ENCODE results near the gene MMP19. TPM values are rescaled to one million over a fixed set of nuclear protein-coding genes. Genes with fewer than 3 reads are reported as not detected.

The MMP19 gene
- total and polyA plus RNA-seq, 2 donors (not counting 1 experiment from before 2014, with no cell fraction given), result 0.42 TPM; not detected in 1

DNA sequence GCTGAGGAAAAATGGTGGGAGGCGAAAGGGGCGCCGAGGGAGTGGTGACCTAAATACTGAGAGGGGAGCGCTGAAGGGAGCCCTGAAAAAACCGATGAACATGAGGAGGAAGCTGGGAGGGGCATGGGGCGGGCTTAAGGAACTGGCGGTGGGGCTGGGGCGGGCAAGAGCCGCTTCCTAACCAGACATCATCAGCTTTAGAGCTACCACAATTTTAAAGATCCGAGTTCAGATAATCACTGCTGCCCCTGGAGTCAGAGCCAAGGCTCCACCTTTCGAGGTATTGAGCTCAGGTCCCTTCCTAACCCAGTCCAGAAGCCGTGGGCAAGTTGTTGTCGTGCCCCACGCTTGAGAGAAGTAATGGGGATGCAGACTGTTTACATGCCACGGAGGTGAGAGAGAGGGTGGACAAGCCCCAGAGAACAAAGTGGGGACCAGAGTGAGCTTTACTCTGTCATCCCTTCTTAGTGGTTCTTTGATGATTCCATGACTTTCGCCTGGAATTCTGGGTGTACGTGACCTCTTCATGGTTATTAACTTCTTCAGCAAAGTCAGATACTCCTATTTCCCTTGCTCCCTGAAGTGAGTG lies 24.5 kb downstream of the MMP19 start:
- Mint-ChIP-seq H3K4me1 (peaks cover 27% of the 10 kb centered on the region), H3K9me3 (ENCODE audit: insufficient read depth) (no peaks in the 10 kb centered on the region), H3K4me3 (no peak overlapping the region), H3K27ac (no peak overlapping the region), H3K27me3 (no peaks in the 10 kb centered on the region)
- peak overlapping the region; percentile 86 for H3K9ac ChIP-seq (ENCODE audit: low read length)
- peaks cover 30% of the 10 kb centered on the region for H4K20me1 ChIP-seq (ENCODE audit: control insufficient read depth, insufficient read depth, low read length, poor library complexity, severe bottlenecking)
- ChIA-PET POLR2A (interaction anchor here (0.6 to 4.2 kb wide), 15 partner anchors 8 to 300 kb away, joined by 3 to 53 read pairs (median 3); partner anchors contain the start of genes BLOC1S1, DNAJC14, PYM1 and RAB5B), CTCF (interaction anchor here (0.6 to 4.6 kb wide), 19 partner anchors 11 to 859 kb away, joined by 3 to 39 read pairs (median 4); partner anchors contain the start of genes BLOC1S1, CD63, COQ10A and DNAJC14)
- H3K4me3 ChIP-seq (ENCODE audit: control extremely low read depth in 1 of 5, extremely low read depth in 1 of 5, insufficient read depth in 1 of 5, low read depth in 2 of 5, low read length in 4 of 5), result peak overlapping the region; percentile 61 to 100 (median 94)
- no peaks in the 10 kb centered on the region for H3K27me3 ChIP-seq (replicated peaks in 1 of 4; ENCODE audit: control extremely low read depth in 1 of 4, control insufficient read depth in 3 of 4, insufficient read depth in 4 of 4, low read length in 3 of 4)
- H3K4me1 ChIP-seq (ENCODE audit: control insufficient read depth in 2 of 2, insufficient read depth in 2 of 2, low read length in 2 of 2), result peaks cover 24 to 30% of the 10 kb centered on the region in 2 donors
- H3K36me3 ChIP-seq (replicated peaks in 1 of 2; ENCODE audit: control extremely low read depth in 1 of 2, control insufficient read depth in 1 of 2, extremely low read depth in 1 of 2, insufficient read depth in 2 of 2, low read length in 1 of 2), result peaks cover 3 to 60% of the 10 kb centered on the region in 2 experiments
- peak overlapping the region; percentile 50 to 73 for H3K27ac ChIP-seq (ENCODE audit: low read length in 2 of 2)
- peak overlapping the region; percentile 89 for H2AFZ ChIP-seq (ENCODE audit: insufficient read depth, low read depth, low read length, poor library complexity, severe bottlenecking)
- no peak for DNase-seq
- TF ChIP-seq, protein P1, sequence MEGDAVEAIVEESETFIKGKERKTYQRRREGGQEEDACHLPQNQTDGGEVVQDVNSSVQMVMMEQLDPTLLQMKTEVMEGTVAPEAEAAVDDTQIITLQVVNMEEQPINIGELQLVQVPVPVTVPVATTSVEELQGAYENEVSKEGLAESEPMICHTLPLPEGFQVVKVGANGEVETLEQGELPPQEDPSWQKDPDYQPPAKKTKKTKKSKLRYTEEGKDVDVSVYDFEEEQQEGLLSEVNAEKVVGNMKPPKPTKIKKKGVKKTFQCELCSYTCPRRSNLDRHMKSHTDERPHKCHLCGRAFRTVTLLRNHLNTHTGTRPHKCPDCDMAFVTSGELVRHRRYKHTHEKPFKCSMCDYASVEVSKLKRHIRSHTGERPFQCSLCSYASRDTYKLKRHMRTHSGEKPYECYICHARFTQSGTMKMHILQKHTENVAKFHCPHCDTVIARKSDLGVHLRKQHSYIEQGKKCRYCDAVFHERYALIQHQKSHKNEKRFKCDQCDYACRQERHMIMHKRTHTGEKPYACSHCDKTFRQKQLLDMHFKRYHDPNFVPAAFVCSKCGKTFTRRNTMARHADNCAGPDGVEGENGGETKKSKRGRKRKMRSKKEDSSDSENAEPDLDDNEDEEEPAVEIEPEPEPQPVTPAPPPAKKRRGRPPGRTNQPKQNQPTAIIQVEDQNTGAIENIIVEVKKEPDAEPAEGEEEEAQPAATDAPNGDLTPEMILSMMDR (IDR thresholded peaks at IDR 0.05), result no peak
- TF ChIP-seq EZH2 (IDR thresholded peaks at IDR 0.05; ENCODE audit: borderline replicate concordance, insufficient read depth, low read depth, low read length, poor library complexity, severe bottlenecking), result no peak
- no peaks in the 10 kb centered on the region for H3K9me3 ChIP-seq (ENCODE audit: control extremely low read depth in 1 of 3, control insufficient read depth in 2 of 3, insufficient read depth in 1 of 3, low read length in 2 of 3)
- intact Hi-C loops (cut with micrococcal nuclease), result loop anchor here (1.0 kb wide), 3 partner anchors 122 to 498 kb away; no protein-coding TSS in a partner anchor
- ATAC-seq (ENCODE audit: low read depth), result peak; percentile 42
- peak overlapping the region; percentile 80 for H3K4me2 ChIP-seq (replicated peaks; ENCODE audit: low read depth, low read length, poor library complexity, severe bottlenecking)
- WGBS (ENCODE audit: insufficient coverage), result 0% methylated on average over 13 of the region's 17 CpGs
- peaks cover 62% of the 10 kb centered on the region for H3K79me2 ChIP-seq (ENCODE audit: control insufficient read depth, insufficient read depth, low read length)
